CD8-positive, alpha-beta memory T cell (primary cell): ENCODE measurements around the gene OCEL1. TPM values are rescaled to one million over a fixed set of nuclear protein-coding genes. Genes with fewer than 3 reads are reported as not detected.

Source experiments
- CTCF ChIA-PET: fragments of 350-600 bp; sonication (Branson Sonifier 250); formaldehyde crosslinking; loops from one replicate; lab custom pipeline; 2021; ENCODE audit warnings: antibody characterized with exemption; lab: Charles Lee
- POLR2A ChIA-PET: fragments of 350-600 bp; sonication (Branson Sonifier 250); formaldehyde crosslinking; loops from one replicate; lab custom pipeline; 2021; ENCODE audit warnings: antibody characterized with exemption; lab: Charles Lee
- DNase-seq, 5 donors: peaks; one replicate each; pipeline versions ENCODE4 v3.0.0 to v3.0.0-alpha.2; 2020 to 2022; ENCODE audit warnings: mixed read lengths in 1 of 5
- H3K27ac ChIP-seq: one replicate; pipeline ENCODE4 v1.7.0; 2013; ENCODE audit warnings: low read depth, mild to moderate bottlenecking, low read length, moderate library complexity
- H3K27me3 ChIP-seq: 2 replicates; pipeline ENCODE4 v1.7.0; 2013; ENCODE audit warnings: low read length, mild to moderate bottlenecking; ENCODE audit not compliant: insufficient read depth, poor library complexity, severe bottlenecking
- H3K36me3 ChIP-seq: 2 replicates; pipeline ENCODE4 v1.7.0; 2013; ENCODE audit warnings: mild to moderate bottlenecking, low read length, moderate library complexity; ENCODE audit not compliant: insufficient read depth
- H3K4me1 ChIP-seq: 2 replicates; pipeline ENCODE4 v1.7.0; 2013; ENCODE audit warnings: mild to moderate bottlenecking, low read length, moderate library complexity; ENCODE audit not compliant: insufficient read depth
- H3K4me3 ChIP-seq: 2 replicates; pipeline ENCODE4 v1.7.0; 2013; ENCODE audit warnings: mild to moderate bottlenecking, low read length
- H3K9me3 ChIP-seq: 2 replicates; pipeline ENCODE4 v1.7.0; 2013; ENCODE audit warnings: mild to moderate bottlenecking, low read length
- H3K27ac Mint-ChIP-seq, 8 donors: one replicate each; pipeline ENCODE4 v1.8.0; 2020 to 2021; ENCODE audit warnings: mixed read lengths in 8 of 8, mild to moderate bottlenecking in 6 of 8, inconsistent platforms in 3 of 8, moderate library complexity in 3 of 8
- H3K27me3 Mint-ChIP-seq, 2 donors: one replicate each; pipeline ENCODE4 v1.8.0; 2020 to 2021; ENCODE audit warnings: mixed read lengths in 2 of 2, mild to moderate bottlenecking in 1 of 2, moderate library complexity in 1 of 2
- H3K36me3 Mint-ChIP-seq, 3 donors: one replicate each; pipeline ENCODE4 v1.8.0; 2020 to 2021; ENCODE audit warnings: mixed read lengths in 3 of 3, inconsistent platforms in 1 of 3, mild to moderate bottlenecking in 1 of 3
- H3K4me1 Mint-ChIP-seq, 3 donors: one replicate each; pipeline ENCODE4 v1.8.0; 2020 to 2021; ENCODE audit warnings: mixed read lengths in 3 of 3, inconsistent platforms in 1 of 3, mild to moderate bottlenecking in 1 of 3
- H3K4me3 Mint-ChIP-seq, 7 donors: one replicate each; pipeline ENCODE4 v1.8.0; 2020 to 2021; ENCODE audit warnings: mixed read lengths in 7 of 7, mild to moderate bottlenecking in 6 of 7, moderate library complexity in 4 of 7, inconsistent platforms in 2 of 7
- H3K9me3 Mint-ChIP-seq, 5 donors: one replicate each; pipeline ENCODE4 v1.8.0; 2020 to 2022; ENCODE audit warnings: mixed read lengths in 5 of 5, mild to moderate bottlenecking in 3 of 5, moderate library complexity in 2 of 5, inconsistent platforms in 1 of 5
- polyA plus RNA-seq: library from polyadenylated mRNA; unstranded; fragments of 300-500 nt; fragmentation: Illumina TruSeq; gene quantifications from one replicate; pipeline ENCODE4 v1.2.3, GENCODE V29; 2021
- total RNA-seq, 2 experiments: library from RNA; stranded (reverse); gene quantifications; one replicate each; pipeline ENCODE4 v1.2.3, GENCODE V29; 2021

The OCEL1 gene
- total and polyA plus RNA-seq, 3 experiments from 2014 or later = 15.0 to 35.5 (median 16.8) TPM

DNA sequence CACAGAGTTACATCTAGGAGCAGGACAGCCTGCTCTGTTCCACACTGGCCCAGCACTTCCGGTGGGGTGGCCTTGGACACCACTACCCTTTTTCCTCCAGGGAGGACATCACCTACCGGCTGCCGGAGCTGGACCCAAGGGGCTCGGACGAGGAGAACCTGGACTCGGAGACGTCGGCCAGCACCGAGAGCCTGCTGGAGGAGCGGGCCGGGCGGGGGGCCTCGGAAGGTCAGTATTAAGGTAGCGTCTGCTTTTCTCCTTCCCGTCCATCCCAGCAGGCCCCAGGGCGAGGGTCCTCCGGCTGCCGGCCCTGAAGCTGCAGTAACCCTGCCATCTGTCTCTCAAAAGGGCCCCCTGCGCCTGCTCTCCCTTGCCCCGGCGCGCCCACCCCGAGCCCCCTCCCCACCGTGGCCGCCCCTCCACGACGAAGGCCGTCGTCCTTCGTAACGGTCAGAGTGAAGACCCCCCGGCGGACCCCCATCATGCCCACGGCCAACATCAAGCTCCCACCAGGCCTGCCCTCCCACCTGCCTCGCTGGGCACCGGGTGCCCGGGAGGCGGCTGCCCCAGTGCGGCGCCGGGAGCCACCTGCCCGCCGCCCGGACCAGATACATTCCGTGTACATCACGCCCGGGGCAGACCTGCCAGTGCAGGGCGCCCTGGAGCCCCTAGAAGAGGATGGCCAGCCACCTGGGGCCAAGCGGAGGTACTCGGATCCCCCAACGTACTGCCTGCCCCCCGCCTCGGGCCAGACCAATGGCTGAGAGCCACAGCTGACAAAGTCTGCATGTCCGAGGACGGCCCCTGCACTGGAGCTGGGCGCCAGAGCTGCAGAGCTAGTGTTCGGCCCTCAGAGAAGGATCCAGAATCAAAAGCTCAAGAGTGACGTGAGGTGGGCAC lies 14.2 kb upstream of the OCEL1 start:
- Histone ChIP-seq H3K27ac (no peak overlapping the region), H3K27me3 (no peaks in the 10 kb centered on the region), H3K36me3 (peaks cover 12% of the 10 kb centered on the region), H3K4me1 (peaks cover 17% of the 10 kb centered on the region), H3K9me3 (no peaks in the 10 kb centered on the region), H3K4me3 (no peak overlapping the region)
- Mint-ChIP-seq H3K4me3 (no peak overlapping the region), H3K4me1 (peaks cover 15 to 25% (median 16%) of the 10 kb centered on the region in 3 donors), H3K36me3 (peaks cover 0 to 59% (median 14%) of the 10 kb centered on the region in 3 donors), H3K27me3 (no peaks in the 10 kb centered on the region), H3K27ac (no peak overlapping the region), H3K9me3 (no peaks in the 10 kb centered on the region)
- ChIA-PET POLR2A (no interaction called here), CTCF (no interaction called here)
- no peak for DNase-seq

DNA sequence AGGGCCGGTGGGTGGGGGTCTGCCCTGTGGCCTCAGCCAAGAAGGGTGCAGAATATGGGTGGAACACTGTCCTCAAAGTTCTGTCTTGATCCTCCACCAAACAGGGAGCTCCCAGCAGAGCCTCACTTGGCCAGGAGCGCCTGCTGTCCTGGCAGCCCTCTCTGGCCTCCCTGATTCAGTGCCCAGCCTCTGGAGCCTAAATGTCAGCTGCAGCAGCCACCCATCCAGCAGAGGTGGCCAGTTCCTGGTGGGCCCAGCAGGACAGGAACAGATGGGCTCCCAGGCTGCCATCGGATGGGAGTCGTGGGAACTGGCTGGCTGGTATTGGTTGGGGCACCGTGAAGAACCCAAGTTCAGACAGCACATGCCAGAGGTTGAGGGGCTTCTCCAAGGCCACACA lies 12.7 kb upstream of the OCEL1 start:
- Histone ChIP-seq H3K27me3 (no peaks in the 10 kb centered on the region), H3K36me3 (peaks cover 12% of the 10 kb centered on the region), H3K9me3 (no peaks in the 10 kb centered on the region), H3K4me3 (no peak overlapping the region), H3K27ac (no peak overlapping the region), H3K4me1 (peaks cover 17% of the 10 kb centered on the region)
- Mint-ChIP-seq H3K9me3 (no peaks in the 10 kb centered on the region), H3K4me3 (peak overlapping the region in 2 of 7 donors; percentile 15 to 18), H3K36me3 (peaks cover 3 to 67% (median 14%) of the 10 kb centered on the region in 3 donors), H3K4me1 (peaks cover 15 to 25% (median 16%) of the 10 kb centered on the region in 3 donors), H3K27me3 (no peaks in the 10 kb centered on the region), H3K27ac (peak overlapping the region in 1 of 8 donors; percentile 78)
- DNase-seq = no peak
- ChIA-PET POLR2A (no interaction called here), CTCF (interaction anchor here (0.7 to 3.5 kb wide), 2 partner anchors 8 to 13 kb away, joined by 4 to 18 read pairs; partner anchors contain the start of gene OCEL1)

DNA sequence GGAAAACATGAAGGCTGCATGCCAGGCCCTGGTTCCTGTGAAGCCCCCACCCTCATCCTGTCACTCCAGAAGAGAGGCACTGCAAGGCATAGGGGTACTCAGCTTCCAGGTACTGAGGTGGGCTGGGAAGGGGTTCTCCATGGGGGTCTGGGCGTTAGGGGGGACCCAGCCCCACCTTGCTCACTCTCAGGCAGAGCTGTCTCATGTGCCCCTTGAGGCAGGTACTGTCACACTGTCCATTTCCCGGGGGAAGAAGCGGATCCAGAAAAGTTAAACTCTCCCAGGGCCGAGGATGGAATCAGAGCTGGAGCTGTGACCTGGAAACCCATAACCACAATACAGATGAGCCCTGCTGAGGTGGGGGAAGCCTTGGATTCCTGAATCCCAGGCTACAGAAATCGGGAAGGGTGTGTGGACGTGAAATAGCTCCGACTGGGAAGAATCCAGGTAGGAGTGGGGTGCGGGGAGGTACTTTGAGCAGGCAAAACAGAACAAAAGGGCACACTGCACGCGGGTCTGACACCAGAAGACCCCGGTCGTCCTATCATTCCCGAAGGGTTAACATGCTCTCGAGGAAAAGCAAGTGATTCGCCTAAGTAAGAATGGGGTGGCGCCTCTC lies 11.4 kb upstream of the OCEL1 start:
- Mint-ChIP-seq H3K36me3 (peaks cover 7 to 61% (median 12%) of the 10 kb centered on the region in 3 donors), H3K27me3 (no peaks in the 10 kb centered on the region), H3K4me3 (peak overlapping the region; percentile 79 to 95 (median 89)), H3K27ac (peak overlapping the region; percentile 90 to 100 (median 98)), H3K9me3 (no peaks in the 10 kb centered on the region), H3K4me1 (peaks cover 12 to 22% (median 16%) of the 10 kb centered on the region in 3 donors)
- peaks cover 6% of the 10 kb centered on the region for H3K36me3 ChIP-seq
- DNase-seq = no peak
- H3K4me3 ChIP-seq = peak overlapping the region; percentile 62
- no peaks in the 10 kb centered on the region for H3K9me3 ChIP-seq
- H3K27ac ChIP-seq = peak overlapping the region; percentile 88
- H3K27me3 ChIP-seq = no peaks in the 10 kb centered on the region
- H3K4me1 ChIP-seq = peaks cover 17% of the 10 kb centered on the region
- ChIA-PET POLR2A (interaction anchor here (0.6 to 2.5 kb wide), 9 partner anchors 9 to 465 kb away, joined by 3 to 39 read pairs (median 10); partner anchors contain the start of genes BABAM1, HAUS8, MYO9B and NR2F6), CTCF (interaction anchor here (1.3 to 3.5 kb wide), 8 partner anchors 10 to 148 kb away, joined by 3 to 18 read pairs (median 5); partner anchors contain the start of gene OCEL1)

DNA sequence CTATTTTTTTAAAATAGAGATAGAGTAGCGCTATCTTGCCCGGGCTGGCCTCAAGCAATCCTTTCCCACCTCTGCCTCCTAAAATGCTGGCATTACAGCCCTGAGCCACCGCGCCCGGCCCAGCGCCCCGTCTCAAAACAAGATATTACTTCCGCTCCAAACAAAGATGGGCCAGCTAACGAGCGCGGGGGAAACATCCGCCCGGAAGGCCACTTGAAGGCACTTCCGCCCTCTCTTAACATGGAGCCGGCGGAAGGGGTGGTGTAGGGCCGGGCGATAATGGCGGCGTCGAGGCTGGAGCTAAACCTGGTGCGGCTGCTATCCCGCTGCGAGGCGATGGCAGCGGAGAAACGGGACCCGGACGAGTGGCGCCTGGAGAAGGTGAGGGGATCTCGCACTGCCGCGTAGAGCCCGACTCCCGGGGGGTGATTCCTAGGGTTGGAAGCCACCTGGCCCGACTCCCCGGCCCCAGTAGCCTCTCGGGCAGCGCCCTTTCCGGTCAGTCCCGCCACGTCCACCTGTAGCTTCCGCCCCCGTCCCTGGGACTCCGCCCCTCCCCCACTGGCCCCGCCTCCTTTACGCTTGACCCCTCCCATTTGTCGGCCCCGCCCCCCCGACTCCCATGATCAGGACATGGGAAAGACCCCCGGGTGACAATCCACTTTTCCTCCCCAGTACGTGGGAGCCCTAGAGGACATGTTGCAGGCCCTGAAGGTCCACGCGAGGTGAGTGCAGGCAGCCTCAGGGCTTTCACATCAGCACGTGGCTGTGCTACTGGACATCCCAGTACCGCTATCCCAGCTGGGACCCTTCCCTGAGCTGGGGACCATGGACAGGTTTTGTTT lies 10.7 kb upstream of the OCEL1 start, which contains the start of gene USE1:
Gene USE1 (plus strand): TSS at position 231 of the 845 bp plus-strand sequence. CDS start 49 bp downstream, at position 280.
- Histone ChIP-seq H3K27ac (peak within 1 kb of the TSS; percentile 88), H3K27me3 (no peaks in the 10 kb centered on the region), H3K9me3 (no peaks in the 10 kb centered on the region), H3K4me1 (peaks cover 17% of the 10 kb centered on the region), H3K4me3 (peak within 1 kb of the TSS; percentile 62), H3K36me3 (peaks cover 4% of the 10 kb centered on the region)
- peak; percentile 81 to 92 (median 84) for DNase-seq
- Mint-ChIP-seq H3K4me1 (peaks cover 12 to 22% (median 16%) of the 10 kb centered on the region in 3 donors), H3K9me3 (no peaks in the 10 kb centered on the region), H3K4me3 (peak within 1 kb of the TSS; percentile 79 to 95 (median 89)), H3K27ac (peak within 1 kb of the TSS; percentile 90 to 100 (median 98)), H3K36me3 (peaks cover 7 to 58% (median 11%) of the 10 kb centered on the region in 3 donors), H3K27me3 (no peaks in the 10 kb centered on the region)
- CTCF ChIA-PET = interaction anchor here (1.2 to 3.5 kb wide), 9 partner anchors 10 to 149 kb away, joined by 3 to 18 read pairs (median 5); partner anchors contain the start of gene OCEL1
- POLR2A ChIA-PET = interaction anchor here (0.6 to 2.5 kb wide), 12 partner anchors 8 to 893 kb away, joined by 3 to 39 read pairs (median 6); partner anchors contain the start of genes ANKLE1, BABAM1, HAUS8 and MYO9B

DNA sequence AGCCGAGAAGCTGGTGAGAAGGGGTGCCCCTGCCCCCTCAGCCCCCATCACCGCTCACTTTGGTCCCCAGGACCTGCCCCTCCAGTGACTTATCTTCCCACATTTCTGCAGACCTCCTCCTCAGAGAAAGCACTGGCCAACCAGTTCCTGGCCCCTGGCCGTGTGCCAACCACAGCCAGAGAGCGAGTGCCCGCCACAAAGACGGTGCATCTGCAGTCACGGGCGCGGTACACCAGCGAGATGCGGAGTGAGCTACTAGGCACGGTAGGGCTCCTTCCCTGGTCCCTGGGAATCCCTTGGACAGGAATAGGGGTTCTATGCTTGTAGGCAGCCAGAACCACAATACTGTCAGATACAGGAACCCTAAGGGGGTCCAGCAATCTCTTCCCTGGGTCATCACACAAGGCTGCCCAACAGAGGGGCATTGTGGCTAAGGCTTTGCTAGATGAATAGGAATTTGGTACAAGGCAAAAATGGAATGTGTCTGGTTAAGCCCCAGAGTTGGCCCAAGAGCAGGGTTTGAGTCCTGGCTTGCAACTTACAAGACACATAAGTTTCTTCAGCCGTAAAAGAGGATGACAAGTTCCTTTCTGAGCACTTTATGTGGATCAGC lies 9.9 kb upstream of the OCEL1 start:
- CTCF ChIA-PET = interaction anchor here (1.2 to 3.5 kb wide), 4 partner anchors 11 to 137 kb away, joined by 3 to 18 read pairs (median 7); partner anchors contain the start of gene OCEL1
- peak overlapping the region; percentile 62 for H3K4me3 ChIP-seq

DNA sequence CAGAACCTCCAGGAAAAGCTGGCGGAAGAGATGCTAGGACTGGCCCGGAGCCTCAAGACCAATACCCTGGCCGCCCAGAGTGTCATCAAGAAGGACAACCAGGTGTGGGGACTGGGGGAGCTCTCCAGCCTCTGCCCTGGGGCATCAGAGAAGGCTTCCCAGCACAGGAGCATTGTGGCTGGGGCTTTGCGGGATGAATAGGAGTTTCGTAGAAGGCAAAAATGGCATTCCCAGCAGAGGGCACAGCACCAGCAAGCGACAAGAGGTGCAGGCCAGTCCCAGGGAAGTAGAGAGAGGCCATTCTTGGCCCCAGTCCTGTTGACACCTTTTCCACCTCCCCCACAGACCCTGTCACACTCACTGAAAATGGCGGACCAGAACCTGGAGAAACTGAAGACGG lies 6.7 kb upstream of the OCEL1 start:
- H3K9me3 ChIP-seq = no peaks in the 10 kb centered on the region
- CTCF ChIA-PET = no interaction called here
- no peaks in the 10 kb centered on the region for H3K27me3 ChIP-seq
- no peaks in the 10 kb centered on the region for H3K9me3 Mint-ChIP-seq
- no peak overlapping the region for H3K27ac ChIP-seq
- no peaks in the 10 kb centered on the region for H3K36me3 ChIP-seq
- H3K4me1 Mint-ChIP-seq = peaks cover 12 to 21% (median 16%) of the 10 kb centered on the region in 3 donors
- no peak overlapping the region for H3K4me3 ChIP-seq
- H3K36me3 Mint-ChIP-seq = peaks cover 7 to 33% (median 7%) of the 10 kb centered on the region in 3 donors
- DNase-seq = no peak
- H3K27me3 Mint-ChIP-seq = no peaks in the 10 kb centered on the region
- H3K4me3 Mint-ChIP-seq = peak overlapping the region in 2 of 7 donors; percentile 54 to 60
- H3K4me1 ChIP-seq = peaks cover 17% of the 10 kb centered on the region
- no peak overlapping the region for H3K27ac Mint-ChIP-seq
- POLR2A ChIA-PET = no interaction called here

More for the DNA sequence above, 9.9 kb upstream of the OCEL1 start:
- H3K9me3 Mint-ChIP-seq = no peaks in the 10 kb centered on the region
- Histone ChIP-seq H3K4me1 (peaks cover 17% of the 10 kb centered on the region), H3K27me3 (no peaks in the 10 kb centered on the region), H3K36me3 (no peaks in the 10 kb centered on the region), H3K9me3 (no peaks in the 10 kb centered on the region), H3K27ac (peak overlapping the region; percentile 33)
- no peaks in the 10 kb centered on the region for H3K27me3 Mint-ChIP-seq
- H3K27ac Mint-ChIP-seq = peak overlapping the region; percentile 19 to 99 (median 90)
- peaks cover 7 to 52% (median 11%) of the 10 kb centered on the region in 3 donors for H3K36me3 Mint-ChIP-seq
- H3K4me3 Mint-ChIP-seq = peak overlapping the region; percentile 79 to 95 (median 89)
- peaks cover 12 to 22% (median 16%) of the 10 kb centered on the region in 3 donors for H3K4me1 Mint-ChIP-seq
- DNase-seq = no peak
- POLR2A ChIA-PET = interaction anchor here (0.5 to 2.5 kb wide), 9 partner anchors 8 to 894 kb away, joined by 3 to 39 read pairs (median 7); partner anchors contain the start of genes BABAM1, HAUS8, MYO9B and OCEL1
